SIG-M5 treated with dmso at 0.1 percent for 504 hours (cell line): Measurements from ENCODE around the gene AQP9.
"Not testable (repeated sequence)": the region's sequence is repeated elsewhere in the genome, so short reads cannot be mapped to it uniquely, and the experiment has no call there.

Source experiments
- DNase-seq: peaks from one replicate; lab custom pipeline; 2025; ENCODE audit not compliant: unreplicated experiment; lab: John Stamatoyannopoulos, UW

Gene AQP9

GRCh38 chr15:58138106-58138505, at the start of gene AQP9:
Gene AQP9, plus strand, starts transcription at chr15:58138381. Its CDS starts 185 bp downstream, at chr15:58138566.
- DNase-seq, result no peak

DNA sequence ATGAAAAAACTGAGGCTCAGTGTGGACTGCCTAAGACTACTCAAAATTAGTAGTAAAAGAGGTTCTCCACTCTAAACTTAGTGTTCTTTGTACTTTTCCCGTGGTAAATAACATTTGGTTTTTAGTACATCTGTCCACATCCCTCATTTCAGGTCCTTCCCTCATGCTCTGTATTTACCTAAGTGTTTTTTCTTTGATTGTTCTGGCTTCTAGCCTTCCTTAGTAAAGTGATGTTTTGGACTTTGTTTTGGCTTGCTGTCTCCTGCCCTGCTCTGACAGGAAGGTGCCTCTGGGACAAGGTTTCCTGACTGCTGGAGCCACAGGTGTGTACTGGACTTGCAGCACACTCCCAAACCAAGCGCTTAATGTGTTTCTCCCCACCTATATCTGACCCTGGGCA, 42.8 kb upstream of the AQP9 start:
- DNase-seq, result no peak

DNA sequence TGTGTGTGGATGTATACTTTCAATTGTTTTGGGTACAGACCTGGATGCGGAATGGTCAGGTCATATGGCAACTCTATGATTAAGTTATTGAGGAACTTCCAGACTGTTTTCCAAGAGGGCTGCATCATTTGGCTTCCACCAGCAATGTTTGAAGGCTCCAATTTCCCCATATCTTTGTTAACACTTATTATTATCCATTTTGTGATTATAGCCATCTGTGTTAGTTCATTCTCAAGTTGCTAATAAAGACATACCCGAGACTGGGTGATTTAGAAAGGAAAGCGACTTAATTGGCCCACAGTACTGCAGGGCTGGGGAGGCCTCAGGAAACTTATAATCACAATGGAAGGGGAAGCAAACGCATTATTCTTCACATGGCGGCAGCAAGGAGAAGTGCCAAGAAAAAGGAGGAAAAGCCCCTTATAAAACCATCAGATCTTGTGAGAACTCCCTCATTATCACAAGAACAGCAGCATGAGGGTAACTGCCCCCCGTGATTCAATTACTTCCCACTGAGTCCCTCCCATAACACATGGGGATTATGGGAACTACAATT, 41.6 kb upstream of the AQP9 start:
- no peak for DNase-seq

DNA sequence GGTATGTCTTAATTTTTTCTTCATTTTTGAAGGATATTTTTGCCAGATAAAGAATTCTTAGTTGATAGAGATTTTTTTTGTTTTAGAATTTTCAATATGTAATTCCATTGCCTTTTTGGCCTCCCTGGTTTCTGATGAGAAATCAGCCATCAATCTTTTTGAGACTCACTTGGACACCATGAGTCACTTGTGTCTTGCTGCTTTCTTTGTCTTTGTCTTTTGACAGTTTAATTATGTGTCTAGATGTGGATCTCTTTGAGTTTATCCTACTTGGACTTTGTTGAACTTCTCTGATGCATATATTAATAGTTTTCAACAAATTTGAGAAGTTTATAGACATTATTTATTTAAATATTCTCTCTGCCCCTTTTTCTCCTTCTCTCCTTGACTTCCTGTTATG, 34.7 kb upstream of the AQP9 start:
- DNase-seq, result no peak

- DNase-seq, result no peak
Observed at GRCh38 chr15:58108117-58108516, 30.1 kb upstream of the AQP9 start.

- DNase-seq, result no peak
Observed at GRCh38 chr15:58109419-58109818, 28.8 kb upstream of the AQP9 start.

- no peak for DNase-seq
Observed at GRCh38 chr15:58110999-58111717, 27.0 kb upstream of the AQP9 start.

DNA sequence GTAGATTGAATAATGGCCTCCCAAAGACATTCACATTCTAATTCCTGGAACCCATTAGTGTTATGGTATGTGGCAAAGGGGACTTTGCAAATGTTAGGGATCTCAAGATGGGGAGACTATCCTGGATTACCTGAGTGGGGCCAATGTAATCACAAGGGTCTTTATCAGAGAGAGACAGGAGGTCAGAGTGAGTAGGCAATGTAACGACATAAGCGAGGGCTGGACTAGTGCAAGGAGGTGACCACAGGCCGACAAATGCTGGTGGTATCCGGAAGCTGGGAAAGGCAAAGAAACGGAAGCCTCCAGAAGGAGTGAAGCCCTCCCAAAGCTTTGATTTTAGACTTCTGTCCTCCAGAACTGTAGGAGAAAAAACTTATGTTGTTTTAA, 26.5 kb upstream of the AQP9 start:
- DNase-seq, result no peak

DNA sequence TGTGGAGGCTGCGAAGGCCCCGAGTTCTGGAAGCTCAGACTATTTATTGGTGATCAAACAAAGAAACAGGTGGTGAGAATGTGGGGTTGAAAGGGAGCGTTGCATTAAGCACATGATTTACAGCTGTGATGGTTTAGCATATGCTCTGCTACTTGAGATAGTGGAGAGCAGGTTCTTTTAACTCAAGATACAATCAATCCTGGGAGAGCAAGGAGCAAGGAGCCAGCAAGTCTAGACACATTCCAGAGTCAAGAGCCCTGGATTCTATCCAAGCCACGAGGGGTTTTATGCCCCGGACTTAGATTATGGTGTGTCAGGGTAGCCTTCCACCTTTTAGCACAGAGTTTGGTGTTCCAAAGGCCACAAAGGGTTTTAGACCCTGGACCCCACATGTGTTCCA, 24.8 kb upstream of the AQP9 start:
- DNase-seq, result not testable (repeated sequence)

DNA sequence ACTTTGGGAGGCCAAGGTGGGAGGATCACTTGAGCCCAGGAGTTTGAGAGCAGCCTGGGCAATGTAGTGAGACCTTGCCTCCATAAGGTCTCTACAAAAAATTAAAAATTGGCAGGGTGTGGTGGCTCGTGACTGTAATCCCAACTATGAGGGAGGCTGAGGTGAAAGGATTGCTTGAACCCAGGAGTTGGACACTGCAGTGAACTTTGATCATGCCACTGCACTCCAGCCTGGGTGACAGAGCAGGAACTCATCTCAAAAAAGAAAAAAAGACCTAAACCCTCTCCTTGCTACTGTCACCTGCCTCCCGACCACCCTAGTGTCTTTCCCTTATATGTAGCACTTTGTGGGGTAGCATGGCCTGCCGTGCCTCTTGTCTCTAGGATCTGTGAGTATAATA, 23.8 kb upstream of the AQP9 start:
- DNase-seq, result no peak

DNA sequence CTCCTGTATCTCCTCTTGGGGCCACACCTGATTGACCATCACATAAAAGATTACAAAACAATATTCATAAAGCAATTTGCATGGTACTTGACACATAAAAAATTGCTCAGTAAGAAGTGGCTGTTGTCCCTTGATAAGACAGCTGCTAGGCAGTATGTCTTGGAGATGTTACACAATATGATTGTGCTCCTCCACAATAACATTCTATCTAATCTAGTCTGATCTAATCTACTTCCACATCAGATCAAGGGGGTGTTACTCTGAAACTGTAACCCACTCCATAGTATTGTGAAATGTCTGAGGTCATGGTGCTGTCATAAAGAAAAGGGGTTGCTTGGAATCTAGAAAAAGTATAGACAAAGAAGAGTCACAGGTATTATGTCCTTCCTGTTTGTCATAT, 23.4 kb upstream of the AQP9 start:
- no peak for DNase-seq

DNA sequence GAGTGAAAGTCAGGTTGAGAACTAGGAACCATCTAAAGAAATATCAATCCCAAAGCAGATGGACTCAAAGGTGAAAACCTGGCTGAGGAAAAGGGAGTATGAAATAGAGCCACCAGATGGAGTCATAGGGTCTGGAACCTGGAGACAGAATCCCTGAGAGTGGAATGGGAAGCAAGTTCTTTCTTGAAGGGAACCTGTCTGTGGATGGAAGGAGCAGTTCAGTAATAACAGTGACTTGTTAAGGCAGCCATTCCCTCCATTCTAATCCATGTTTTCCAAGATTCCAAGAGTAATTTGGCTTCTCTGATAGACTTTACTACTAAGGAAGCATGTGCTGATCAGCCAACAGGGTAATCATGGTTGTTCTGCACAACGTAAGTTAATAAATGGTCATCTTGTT, 22.5 kb upstream of the AQP9 start:
- DNase-seq, result no peak

GRCh38 chr15:58117619-58118018, 20.6 kb upstream of the AQP9 start:
- DNase-seq, result no peak

GRCh38 chr15:58118272-58118671, 19.9 kb upstream of the AQP9 start:
- no peak for DNase-seq

- DNase-seq, result no peak
Observed at GRCh38 chr15:58119016-58119415, 19.2 kb upstream of the AQP9 start.

- no peak for DNase-seq
Observed at GRCh38 chr15:58124585-58124984, 13.6 kb upstream of the AQP9 start.

DNA sequence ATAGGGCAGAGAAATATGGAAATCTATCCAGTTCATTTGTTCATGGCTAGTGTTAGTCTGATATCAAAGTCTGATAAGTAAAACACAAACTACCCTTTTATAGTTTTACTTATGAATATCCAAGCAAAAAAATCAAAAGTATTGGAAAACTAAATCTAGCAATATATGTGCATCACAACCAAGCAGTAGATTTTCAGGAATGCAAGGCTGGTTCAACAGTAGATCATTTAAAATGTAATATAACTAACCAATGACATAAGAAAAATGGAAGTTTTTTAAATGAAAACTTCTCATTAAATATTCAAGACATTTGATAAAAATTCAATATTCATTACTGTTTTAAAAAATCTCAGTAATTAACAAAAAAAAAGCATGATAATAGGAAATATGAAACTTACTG, 12.8 kb upstream of the AQP9 start:
- no peak for DNase-seq

- DNase-seq, result no peak
Observed at GRCh38 chr15:58134886-58135285, 3.3 kb upstream of the AQP9 start.

- DNase-seq, result no peak
Observed at GRCh38 chr15:58135511-58136174, 2.5 kb upstream of the AQP9 start.

DNA sequence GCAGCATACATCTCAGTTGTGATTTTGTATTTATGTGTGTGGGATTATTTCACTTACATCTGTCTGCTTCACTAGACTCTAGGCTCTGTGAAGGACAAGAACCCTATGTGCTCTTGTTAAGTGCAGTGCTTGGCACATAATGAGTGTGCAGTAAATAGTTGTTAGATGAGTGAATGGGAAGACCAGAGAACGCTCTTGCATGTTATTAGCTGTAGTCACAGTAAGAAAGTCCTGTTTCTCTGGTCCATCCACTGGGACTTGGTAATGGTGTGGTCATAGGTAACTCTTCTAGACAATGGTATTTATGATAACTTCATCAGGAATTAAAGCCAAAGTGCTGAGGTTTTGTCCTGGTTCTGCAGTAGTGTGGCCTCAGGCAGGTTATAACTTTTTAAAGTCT, 1.4 kb upstream of the AQP9 start:
- no peak for DNase-seq

DNA sequence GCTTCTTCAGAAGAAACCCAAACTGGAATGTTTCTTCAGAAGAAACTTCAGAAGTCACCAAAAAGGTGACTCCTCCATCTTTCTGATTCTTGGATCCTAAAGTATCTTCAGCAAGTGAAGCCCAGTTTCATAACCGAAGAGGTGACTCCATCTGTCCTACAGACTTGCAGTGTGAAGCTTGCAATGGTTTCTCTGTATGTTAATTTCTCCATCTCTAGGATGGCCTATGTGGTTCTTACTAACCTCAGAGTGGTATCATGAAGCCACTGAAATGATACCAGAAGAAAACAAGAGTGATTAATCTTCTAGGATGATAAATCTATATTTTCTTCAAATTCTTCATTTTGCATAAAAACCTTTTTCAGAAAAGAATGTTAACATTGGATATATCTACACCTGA, 495 bp upstream of the AQP9 start:
- DNase-seq, result no peak

- DNase-seq, result no peak
Observed at GRCh38 chr15:58139276-58139988, 1.3 kb downstream of the AQP9 start.
